ENCODE data around the gene TMEM217.

The TMEM217 gene

GRCh38 chr6:37259191-37259590, 1.2 kb upstream of the TMEM217 start:
- peak overlapping the region; percentile 89 for H3K4me3 ChIP-seq (ENCODE audit: low read length)
- TF ChIP-seq EZH2phosphoT487 (IDR thresholded peaks at IDR 0.05; ENCODE audit: low read depth) = no peak
- no peak for TF ChIP-seq CTCF (IDR thresholded peaks at IDR 0.05; ENCODE audit: low read depth, low read length)
- H3K9me3 ChIP-seq (ENCODE audit: insufficient read depth, low read length) = no peaks in the 10 kb centered on the region
- H3K27me3 ChIP-seq (ENCODE audit: low read depth, low read length) = no peaks in the 10 kb centered on the region
- no peak overlapping the region for H2AFZ ChIP-seq (ENCODE audit: low read depth, low read length)
- peak overlapping the region; percentile 21 for H3K9ac ChIP-seq (ENCODE audit: low read length)
- H3K79me2 ChIP-seq (ENCODE audit: low read length) = peaks cover 46% of the 10 kb centered on the region
- peak overlapping the region; percentile 43; the same call in 1 of the 2 replicates for H3K27ac ChIP-seq (ENCODE audit: low read length)
- H3K36me3 ChIP-seq (replicated peaks; ENCODE audit: low read depth, low read length) = peaks cover 4% of the 10 kb centered on the region
- peaks cover 28% of the 10 kb centered on the region for H3K4me1 ChIP-seq (ENCODE audit: low read length)
- peak overlapping the region; percentile 93 for H3K4me2 ChIP-seq (ENCODE audit: low read length)
- H4K20me1 ChIP-seq (ENCODE audit: insufficient read depth, low read length) = peaks cover 9% of the 10 kb centered on the region

- H3K4me1 ChIP-seq (ENCODE audit: low read length) = peaks cover 28% of the 10 kb centered on the region
- peaks cover 46% of the 10 kb centered on the region for H3K79me2 ChIP-seq (ENCODE audit: low read length)
- H3K27ac ChIP-seq (ENCODE audit: low read length) = no peak overlapping the region
- H3K4me3 ChIP-seq (ENCODE audit: low read length) = peak overlapping the region; percentile 89
- peak overlapping the region; percentile 91 for H3K9ac ChIP-seq (ENCODE audit: low read length)
- H3K36me3 ChIP-seq (replicated peaks; ENCODE audit: low read depth, low read length) = peaks cover 4% of the 10 kb centered on the region
- H4K20me1 ChIP-seq (ENCODE audit: insufficient read depth, low read length) = peaks cover 9% of the 10 kb centered on the region
- no peak overlapping the region for H2AFZ ChIP-seq (ENCODE audit: low read depth, low read length)
- TF ChIP-seq EZH2phosphoT487 (IDR thresholded peaks at IDR 0.05; ENCODE audit: low read depth) = no peak
- no peak for TF ChIP-seq CTCF (IDR thresholded peaks at IDR 0.05; ENCODE audit: low read depth, low read length)
- peak overlapping the region; percentile 93 for H3K4me2 ChIP-seq (ENCODE audit: low read length)
- H3K27me3 ChIP-seq (ENCODE audit: low read depth, low read length) = no peaks in the 10 kb centered on the region
- no peaks in the 10 kb centered on the region for H3K9me3 ChIP-seq (ENCODE audit: insufficient read depth, low read length)
Observed at GRCh38 chr6:37258405-37259105, 611 bp upstream of the TMEM217 start.

GRCh38 chr6:37257320-37257633, 667 bp downstream of the TMEM217 start:
- Histone ChIP-seq H3K79me2 (ENCODE audit: low read length) (peaks cover 38% of the 10 kb centered on the region), H2AFZ (ENCODE audit: low read depth, low read length) (peak overlapping the region; percentile 70), H3K9ac (ENCODE audit: low read length) (no peak overlapping the region), H3K4me2 (ENCODE audit: low read length) (peak overlapping the region; percentile 61), H3K4me1 (ENCODE audit: low read length) (peaks cover 28% of the 10 kb centered on the region), H3K36me3 (replicated peaks; ENCODE audit: low read depth, low read length) (peaks cover 4% of the 10 kb centered on the region), H3K27me3 (ENCODE audit: low read depth, low read length) (no peaks in the 10 kb centered on the region), H3K4me3 (ENCODE audit: low read length) (peak overlapping the region; percentile 89), H4K20me1 (ENCODE audit: insufficient read depth, low read length) (peaks cover 9% of the 10 kb centered on the region; the same call in 1 of the 2 replicates), H3K9me3 (ENCODE audit: insufficient read depth, low read length) (no peaks in the 10 kb centered on the region), H3K27ac (ENCODE audit: low read length) (no peak overlapping the region)
- TF ChIP-seq CTCF (IDR thresholded peaks at IDR 0.05; ENCODE audit: low read depth, low read length) (no peak), EZH2phosphoT487 (IDR thresholded peaks at IDR 0.05; ENCODE audit: low read depth) (no peak)

GRCh38 chr6:37256692-37257319, 1.1 kb downstream of the TMEM217 start:
- Histone ChIP-seq H3K4me1 (ENCODE audit: low read length) (peaks cover 28% of the 10 kb centered on the region), H3K27me3 (ENCODE audit: low read depth, low read length) (no peaks in the 10 kb centered on the region), H3K4me3 (ENCODE audit: low read length) (peak overlapping the region; percentile 89), H3K4me2 (ENCODE audit: low read length) (peak overlapping the region; percentile 61), H3K27ac (ENCODE audit: low read length) (no peak overlapping the region), H4K20me1 (ENCODE audit: insufficient read depth, low read length) (peaks cover 9% of the 10 kb centered on the region; the same call in 1 of the 2 replicates), H3K9me3 (ENCODE audit: insufficient read depth, low read length) (no peaks in the 10 kb centered on the region), H2AFZ (ENCODE audit: low read depth, low read length) (peak overlapping the region; percentile 70), H3K36me3 (replicated peaks; ENCODE audit: low read depth, low read length) (peaks cover 4% of the 10 kb centered on the region), H3K79me2 (ENCODE audit: low read length) (peaks cover 38% of the 10 kb centered on the region), H3K9ac (ENCODE audit: low read length) (no peak overlapping the region)
- TF ChIP-seq CTCF (IDR thresholded peaks at IDR 0.05; ENCODE audit: low read depth, low read length) (no peak), EZH2phosphoT487 (IDR thresholded peaks at IDR 0.05; ENCODE audit: low read depth) (no peak)

Data from OCI-LY3 (cell line).